SW 1271 (cell line): ENCODE measurements around the gene NDUFS2.

Experiments used
- DNase-seq, 2 experiments: peaks; one replicate each; lab custom pipeline; 2025; lab: John Stamatoyannopoulos, UW

NDUFS2 gene

GRCh38 chr1:161172776-161173376 lies 29.3 kb upstream of the NDUFS2 start:
- no peak for DNase-seq

- no peak for DNase-seq
Measured at GRCh38 chr1:161173711-161174110, 28.5 kb upstream of the NDUFS2 start.

GRCh38 chr1:161174911-161175310 lies 27.3 kb upstream of the NDUFS2 start:
- no peak for DNase-seq

GRCh38 chr1:161175771-161176453 lies 26.3 kb upstream of the NDUFS2 start:
- no peak for DNase-seq

GRCh38 chr1:161176468-161177111 lies 25.6 kb upstream of the NDUFS2 start:
- DNase-seq = no peak

GRCh38 chr1:161177112-161177935 lies 24.8 kb upstream of the NDUFS2 start, which contains the start of gene B4GALT3:
TSS of gene B4GALT3 (minus strand) at chr1:161177507. CDS start at chr1:161176060, 1,447 bp downstream.
- peak in 1 of 2 experiments; percentile 48 for DNase-seq

GRCh38 chr1:161177936-161178244 lies 24.3 kb upstream of the NDUFS2 start:
- DNase-seq = no peak

GRCh38 chr1:161179698-161180097 lies 22.5 kb upstream of the NDUFS2 start:
- no peak for DNase-seq

- DNase-seq = no peak
Measured at GRCh38 chr1:161180639-161181038, 21.5 kb upstream of the NDUFS2 start.

- DNase-seq = peak; percentile 20 to 25
Measured at GRCh38 chr1:161182214-161182613, 20.0 kb upstream of the NDUFS2 start.

GRCh38 chr1:161185282-161185682 lies 16.9 kb upstream of the NDUFS2 start:
- no peak for DNase-seq

- DNase-seq = no peak
Measured at GRCh38 chr1:161185732-161186311, 16.3 kb upstream of the NDUFS2 start.

GRCh38 chr1:161187311-161187710 lies 14.9 kb upstream of the NDUFS2 start:
- no peak for DNase-seq

GRCh38 chr1:161188381-161188780 lies 13.8 kb upstream of the NDUFS2 start:
- DNase-seq = no peak

- no peak for DNase-seq
Measured at GRCh38 chr1:161189036-161189435, 13.1 kb upstream of the NDUFS2 start.

GRCh38 chr1:161190962-161191521 lies 11.1 kb upstream of the NDUFS2 start:
- DNase-seq = no peak

GRCh38 chr1:161191971-161192370 lies 10.2 kb upstream of the NDUFS2 start:
- no peak for DNase-seq

GRCh38 chr1:161192476-161193465 lies 9.4 kb upstream of the NDUFS2 start:
- peak in 1 of 2 experiments; percentile 37 for DNase-seq

- DNase-seq = no peak
Measured at GRCh38 chr1:161193561-161194235, 8.5 kb upstream of the NDUFS2 start.

- DNase-seq = no peak
Measured at GRCh38 chr1:161195171-161195570, 7.0 kb upstream of the NDUFS2 start.
